Esophagus mucosa (tissue), 1 donor: ENCODE results near the gene RASA2. TPM values are rescaled to one million over a fixed set of nuclear protein-coding genes. Genes with fewer than 3 reads are reported as not detected.

Experiments used
- ATAC-seq: fragments of 200-7000 bp; cut with Tn5 transposase; one replicate; pipeline ENCODE4 v1.9.1; 2020
- total RNA-seq: library from RNA; stranded (reverse); gene quantifications from one replicate; pipeline ENCODE4 v1.2.4, GENCODE V29; 2023
- donor health status: DM: yes; HTN: yes; CAD: no.

The RASA2 gene
- total RNA-seq, 1 donor from 2014 or later = 10.0 TPM

DNA sequence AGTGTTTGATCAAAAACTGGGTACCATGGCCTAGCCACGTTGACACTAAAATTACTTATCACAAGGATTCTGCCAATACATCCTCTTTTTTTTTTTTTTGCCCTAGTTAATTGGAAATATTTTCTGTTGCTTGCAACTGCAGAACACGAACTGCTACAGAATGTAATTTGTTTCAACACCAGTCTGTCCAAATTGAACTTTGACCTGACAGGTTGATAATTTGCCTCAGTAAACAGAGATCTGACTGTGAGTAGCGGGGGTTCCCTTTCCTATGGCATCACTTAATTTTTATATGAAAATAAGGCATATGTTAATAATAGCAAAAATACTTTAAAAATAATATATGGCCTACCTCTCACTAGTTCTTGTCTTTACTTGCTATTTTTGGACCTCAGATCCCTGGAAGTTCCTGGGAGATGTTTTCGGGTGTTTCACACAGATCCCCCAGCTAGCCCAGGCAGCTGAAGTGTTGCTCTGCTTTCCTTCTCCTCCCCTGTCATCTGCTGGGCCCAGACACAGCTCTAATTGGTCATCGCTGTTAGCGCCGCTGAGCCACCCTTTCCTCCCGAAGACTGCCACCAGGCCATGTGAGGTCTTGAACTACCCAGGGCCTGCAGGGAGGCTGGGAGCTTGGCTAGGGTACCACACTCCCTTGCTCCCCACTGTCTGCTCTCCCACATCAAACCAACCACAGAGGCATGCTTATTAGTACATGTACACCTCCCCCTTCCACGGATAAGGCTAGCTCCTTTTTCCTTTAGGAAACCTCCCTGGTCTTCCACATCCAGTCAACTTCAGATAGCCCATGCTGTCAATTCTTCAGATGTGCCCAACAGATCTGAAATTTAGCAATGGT lies 161.5 kb downstream of the RASA2 start:
- ATAC-seq = no peak

DNA sequence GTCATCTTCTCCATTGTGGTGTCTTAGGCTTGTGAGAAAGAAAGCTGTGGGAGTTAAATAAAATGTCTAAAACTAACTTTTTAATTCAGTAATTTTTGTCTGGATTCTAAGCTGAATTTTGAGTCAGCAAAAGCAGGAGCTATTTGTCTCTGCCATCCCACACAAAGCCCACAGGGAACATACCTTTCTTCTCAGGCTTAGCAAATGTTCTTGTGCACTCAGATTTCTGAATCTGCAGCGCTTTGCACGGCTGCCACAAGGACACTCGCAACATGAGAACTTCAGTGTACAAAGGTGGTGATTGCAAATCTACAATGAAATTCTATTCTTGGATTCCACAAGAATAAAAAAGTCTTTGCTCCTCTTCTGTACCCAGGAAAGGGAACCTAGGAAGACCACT lies 163.0 kb downstream of the RASA2 start:
- no peak for ATAC-seq

DNA sequence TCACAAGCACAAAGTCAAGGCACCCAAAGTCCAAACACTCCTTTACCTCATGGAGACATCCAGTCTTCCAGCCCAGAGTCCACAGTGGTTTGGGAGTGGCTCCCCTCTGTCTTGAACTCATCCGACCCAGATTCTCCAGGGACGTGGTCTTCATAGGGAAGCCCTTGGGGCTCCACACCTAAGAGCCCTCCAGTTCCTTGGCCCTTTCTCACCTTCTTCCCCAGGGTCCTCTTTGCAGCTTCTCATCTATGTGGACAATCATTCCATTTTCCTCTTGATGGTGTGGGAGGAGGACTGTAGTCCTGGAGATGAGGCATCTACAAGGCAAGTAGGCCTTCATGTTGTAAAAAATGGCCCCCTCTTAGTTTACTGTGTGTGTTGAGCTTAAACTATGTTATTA lies 164.0 kb downstream of the RASA2 start:
- ATAC-seq = no peak

DNA sequence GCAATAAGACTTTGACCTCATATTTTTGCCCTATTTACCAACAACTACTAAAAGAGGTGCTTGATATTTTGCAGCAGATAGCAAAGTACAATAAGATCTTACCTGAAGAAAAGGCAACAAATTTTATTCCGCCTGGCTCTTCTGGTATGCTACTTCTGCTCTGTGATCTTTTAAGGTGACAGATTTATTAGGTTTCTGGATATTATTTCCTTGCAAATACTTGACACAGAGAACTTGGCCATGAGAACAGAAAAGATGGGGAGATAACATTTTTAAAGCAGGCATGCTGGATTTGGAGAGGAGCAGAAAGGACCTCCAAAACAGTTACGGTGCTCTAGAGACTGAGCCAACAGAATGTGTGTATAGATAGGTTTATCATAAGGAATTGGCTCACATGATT lies 164.6 kb downstream of the RASA2 start:
- ATAC-seq = no peak

DNA sequence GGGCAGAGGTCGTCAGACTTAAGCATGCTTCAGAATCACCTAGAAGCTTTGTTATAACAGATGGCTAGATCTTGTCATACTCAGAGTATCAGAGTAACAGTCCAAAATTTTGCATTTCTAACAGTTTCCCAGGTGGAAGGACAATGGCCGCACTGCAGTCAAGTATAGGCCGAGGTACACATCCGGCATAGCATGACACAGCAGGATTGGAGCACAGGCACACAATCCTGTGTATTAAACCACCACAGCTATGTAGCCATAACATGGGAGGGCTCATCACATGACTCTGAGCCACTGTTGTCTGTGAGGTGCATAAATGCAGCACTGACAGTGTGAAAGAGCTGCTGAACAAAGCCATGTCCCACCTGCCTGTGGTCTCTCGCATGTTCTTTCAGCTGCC lies 165.5 kb downstream of the RASA2 start:
- no peak for ATAC-seq

DNA sequence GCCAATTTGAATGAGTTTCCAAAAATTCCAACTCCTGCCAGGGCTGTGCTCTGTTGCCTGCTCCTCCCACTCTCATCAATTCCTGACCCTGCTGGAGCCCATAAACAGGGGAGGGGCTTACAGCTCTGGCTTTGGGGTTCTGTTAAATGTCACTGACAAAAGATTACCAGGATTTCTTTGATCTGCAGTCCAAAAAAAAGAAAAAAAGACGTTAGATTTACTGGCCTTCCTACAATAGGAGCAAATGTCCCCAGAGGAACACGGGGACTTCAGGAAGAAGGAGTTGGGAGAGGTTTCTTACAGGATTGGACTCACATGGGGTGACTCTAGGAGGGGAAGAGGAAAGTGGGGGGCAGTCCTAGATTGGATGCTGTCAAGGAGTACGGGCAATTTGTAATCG lies 167.0 kb downstream of the RASA2 start:
- no peak for ATAC-seq

DNA sequence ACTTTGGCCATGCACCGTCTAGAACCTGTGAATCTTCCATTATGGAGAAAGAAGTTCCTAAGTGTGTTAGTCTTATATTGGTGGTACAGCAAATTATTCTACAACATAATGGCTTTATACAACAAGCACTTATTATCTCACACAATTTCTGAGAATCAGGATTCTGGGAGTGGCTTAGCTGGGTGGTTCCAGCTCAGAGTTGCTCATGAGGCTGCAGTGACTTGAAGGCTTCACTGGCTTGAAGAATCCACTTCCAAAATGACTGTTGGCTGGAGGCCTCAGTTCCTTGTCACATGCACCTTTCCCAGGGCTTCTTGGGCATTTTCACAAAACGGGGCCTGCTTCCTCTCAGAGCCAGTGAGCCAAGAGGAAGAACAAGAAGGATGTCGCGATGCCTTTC lies 169.0 kb downstream of the RASA2 start:
- no peak for ATAC-seq

DNA sequence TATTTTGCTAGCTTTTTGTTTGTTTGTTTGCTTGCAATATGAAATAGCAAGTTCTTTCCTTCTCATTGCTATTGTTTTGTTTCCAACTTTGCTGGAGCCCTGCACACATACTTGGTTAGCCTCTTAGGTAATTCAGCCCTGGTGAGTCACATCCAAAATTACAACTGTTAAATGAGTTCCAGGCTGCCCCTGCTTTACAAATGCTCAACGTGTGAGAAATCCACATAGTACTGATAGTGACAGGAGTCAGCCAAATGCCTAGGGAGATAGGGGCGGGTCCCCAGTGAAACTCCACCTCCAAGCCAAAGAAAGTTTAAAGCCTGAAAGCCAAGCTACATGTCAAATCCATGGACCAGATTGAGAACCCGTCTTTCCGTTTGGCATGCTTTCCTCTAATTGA lies 169.9 kb downstream of the RASA2 start:
- ATAC-seq = peak; percentile 73

DNA sequence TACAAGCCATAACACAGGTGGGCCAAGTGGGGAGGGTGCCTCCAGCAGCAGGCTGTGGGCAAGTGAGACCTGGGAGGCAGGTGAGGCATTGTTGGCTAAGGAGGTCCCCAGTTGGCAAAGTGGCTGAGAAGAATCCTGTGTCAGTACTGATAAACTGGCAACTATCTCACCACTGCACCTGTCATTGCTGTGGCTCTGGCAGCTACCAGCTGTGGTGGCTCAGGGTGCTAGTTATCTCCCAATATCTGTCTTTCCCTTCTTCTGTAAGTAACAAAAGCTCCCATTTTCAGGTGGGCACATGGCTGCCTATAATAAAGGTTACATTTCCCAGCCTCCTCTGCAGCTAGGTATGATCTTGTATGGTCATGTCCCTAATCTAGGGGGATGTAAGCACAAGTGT lies 170.7 kb downstream of the RASA2 start:
- no peak for ATAC-seq

DNA sequence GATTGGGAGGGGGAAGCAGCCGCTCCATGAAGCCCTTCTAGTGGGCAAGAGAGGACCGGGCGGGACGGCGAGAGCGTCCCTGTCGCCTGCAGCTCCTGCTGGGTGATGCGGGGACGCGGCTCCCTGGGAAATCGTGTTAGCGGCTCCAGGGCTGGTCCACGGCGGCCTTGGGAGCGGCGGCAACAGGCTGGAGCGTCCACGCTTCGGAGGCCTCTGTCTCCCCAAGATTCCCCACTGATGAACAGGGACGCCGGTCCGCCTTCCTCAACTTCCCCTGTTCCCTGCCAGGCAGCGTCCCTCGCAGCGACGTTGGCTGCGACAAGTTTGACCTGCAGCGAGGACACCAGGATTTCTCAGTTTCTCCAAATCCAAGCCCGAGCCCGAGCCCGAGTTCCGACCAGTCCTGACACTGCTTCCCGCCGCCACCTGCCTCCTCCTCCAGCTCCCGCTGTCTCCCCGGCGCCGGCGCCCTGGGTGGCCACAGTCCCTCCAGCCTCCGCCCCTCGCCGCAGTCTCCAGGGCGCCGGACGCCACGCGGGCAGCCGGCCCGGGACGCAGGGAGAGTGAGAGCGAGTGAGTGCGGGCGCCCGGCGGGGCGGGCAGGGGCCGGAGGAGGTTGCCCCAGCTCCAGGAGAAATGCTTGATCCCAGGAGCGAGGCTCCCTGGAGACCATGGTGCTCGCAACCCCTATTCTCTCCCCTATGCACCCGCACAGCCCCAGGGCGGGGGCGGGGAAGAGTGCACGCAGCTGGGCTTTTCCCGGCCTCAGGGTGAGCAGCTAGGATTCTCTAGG lies 173.2 kb downstream of the RASA2 start:
- peak; percentile 54 for ATAC-seq

DNA sequence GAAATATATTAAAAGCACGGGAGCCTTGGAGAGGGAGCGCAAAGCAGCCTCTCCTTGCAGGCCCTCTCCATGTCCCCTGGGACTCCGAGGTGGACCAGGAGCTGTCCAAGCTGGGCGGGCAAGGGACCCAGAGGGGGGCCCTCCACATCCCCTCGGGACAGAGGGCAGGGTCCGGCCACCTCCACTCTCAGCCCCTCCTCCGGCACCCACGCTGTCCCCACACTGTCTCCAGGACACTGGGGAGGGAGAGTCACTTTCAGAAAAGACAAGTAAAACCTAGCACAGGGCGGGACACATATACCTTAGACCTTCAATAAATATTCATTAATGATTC lies 173.8 kb downstream of the RASA2 start:
- ATAC-seq = peak; percentile 9

DNA sequence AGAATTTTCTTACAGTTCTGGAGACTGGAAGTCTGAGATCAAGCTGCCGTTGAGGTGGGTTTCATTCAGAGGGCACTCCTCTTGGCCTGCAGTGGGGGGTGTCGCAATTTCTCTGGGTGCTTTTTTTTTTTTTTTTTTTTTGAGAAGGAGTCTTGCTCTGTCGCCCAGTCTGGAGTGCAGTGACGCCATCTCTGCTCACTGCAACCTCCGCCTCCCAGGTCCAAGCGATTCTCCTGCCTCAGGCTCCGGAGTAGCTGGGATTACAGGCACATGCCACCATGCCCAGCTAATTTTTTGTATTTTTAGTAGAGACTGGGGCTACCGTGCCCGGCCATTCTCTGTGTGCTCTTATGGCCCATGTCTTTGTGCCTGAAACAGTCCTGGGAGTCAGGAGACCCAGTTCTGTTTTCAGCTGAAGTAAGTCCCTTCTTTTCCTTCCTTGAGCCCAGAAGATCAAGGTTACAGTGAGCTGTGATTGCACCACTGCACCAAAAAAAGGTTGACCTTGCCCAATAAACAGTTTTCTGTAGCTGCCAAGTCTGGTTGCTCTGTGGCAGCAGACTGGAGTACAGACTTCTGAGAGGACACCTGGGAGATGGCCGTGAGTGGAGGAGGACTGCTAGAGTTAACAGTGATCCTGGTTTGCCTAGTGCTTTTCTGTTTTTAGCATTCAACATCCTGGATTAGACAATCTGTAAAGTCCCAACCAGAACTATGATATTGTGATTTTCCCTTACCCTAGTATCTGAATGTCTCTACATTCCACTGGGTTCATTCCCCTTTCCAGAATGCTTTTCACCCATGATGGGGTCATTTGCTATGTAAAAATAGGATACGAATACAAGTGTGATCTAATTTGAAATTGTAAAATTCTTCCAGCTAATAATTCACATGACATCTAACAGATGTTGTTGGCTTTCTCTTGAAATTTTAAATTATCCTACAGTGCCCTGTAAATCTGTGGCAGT lies 174.7 kb downstream of the RASA2 start:
- no peak for ATAC-seq

DNA sequence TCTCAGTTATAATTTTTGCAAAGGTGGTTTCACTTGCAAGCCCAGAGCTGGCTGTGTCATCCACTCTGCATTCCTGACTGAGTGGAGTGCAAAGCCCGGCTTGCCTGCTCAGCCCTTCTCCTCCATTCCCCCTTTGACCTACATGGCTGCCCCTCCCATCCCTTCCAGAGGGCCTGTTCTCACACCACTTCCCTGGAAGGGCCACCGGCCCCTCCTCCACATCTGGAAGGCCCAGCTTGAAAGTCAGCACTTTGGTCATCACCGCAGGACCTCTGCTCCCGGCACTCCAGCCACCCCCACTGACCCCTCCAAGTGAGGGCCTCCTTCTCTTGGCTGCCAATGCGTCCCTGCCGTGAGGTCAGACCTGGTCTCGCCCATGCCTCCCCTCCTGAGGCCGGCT lies 177.2 kb downstream of the RASA2 start:
- ATAC-seq = no peak

Other genes starting within 250 kb of the RASA2 start
- 18.4 TPM for gene ZBTB38, start 118.5 kb upstream of the RASA2 start, total RNA-seq